Stimulated activated CD8-positive, alpha-beta memory T cell treated with anti-CD3 and anti-CD28 coated beads, Interleukin-4, amount 100 ng/mL, for 48 hours (primary cell): ENCODE data around the gene GAN.
"Not testable (repeated sequence)": the region's sequence is repeated elsewhere in the genome, so short reads cannot be mapped to it uniquely, and the experiment has no call there.

Experiments
- DNase-seq: peaks from one replicate; pipeline ENCODE4 v3.0.0-alpha.2; 2020

GAN gene

DNA sequence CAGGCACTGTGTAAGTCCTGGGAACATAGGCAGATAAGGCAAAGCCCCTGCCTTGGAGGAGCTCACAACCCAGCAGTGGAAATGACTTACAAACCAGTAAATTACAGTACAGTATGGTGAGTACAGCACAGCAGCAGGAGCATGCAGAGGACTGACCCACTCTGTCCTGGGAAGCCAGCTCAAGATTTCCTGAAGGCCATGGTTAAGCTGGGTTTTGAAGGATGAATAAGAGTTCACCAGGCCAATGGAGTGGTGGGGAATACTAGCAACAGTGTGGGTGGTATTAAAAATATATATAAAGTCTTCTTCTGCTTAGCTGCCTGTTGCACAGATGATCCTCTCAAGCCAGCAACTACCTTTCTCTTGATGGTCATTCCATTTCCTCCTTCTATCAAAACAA, 3.0 kb upstream of the GAN start:
- DNase-seq: no peak

DNA sequence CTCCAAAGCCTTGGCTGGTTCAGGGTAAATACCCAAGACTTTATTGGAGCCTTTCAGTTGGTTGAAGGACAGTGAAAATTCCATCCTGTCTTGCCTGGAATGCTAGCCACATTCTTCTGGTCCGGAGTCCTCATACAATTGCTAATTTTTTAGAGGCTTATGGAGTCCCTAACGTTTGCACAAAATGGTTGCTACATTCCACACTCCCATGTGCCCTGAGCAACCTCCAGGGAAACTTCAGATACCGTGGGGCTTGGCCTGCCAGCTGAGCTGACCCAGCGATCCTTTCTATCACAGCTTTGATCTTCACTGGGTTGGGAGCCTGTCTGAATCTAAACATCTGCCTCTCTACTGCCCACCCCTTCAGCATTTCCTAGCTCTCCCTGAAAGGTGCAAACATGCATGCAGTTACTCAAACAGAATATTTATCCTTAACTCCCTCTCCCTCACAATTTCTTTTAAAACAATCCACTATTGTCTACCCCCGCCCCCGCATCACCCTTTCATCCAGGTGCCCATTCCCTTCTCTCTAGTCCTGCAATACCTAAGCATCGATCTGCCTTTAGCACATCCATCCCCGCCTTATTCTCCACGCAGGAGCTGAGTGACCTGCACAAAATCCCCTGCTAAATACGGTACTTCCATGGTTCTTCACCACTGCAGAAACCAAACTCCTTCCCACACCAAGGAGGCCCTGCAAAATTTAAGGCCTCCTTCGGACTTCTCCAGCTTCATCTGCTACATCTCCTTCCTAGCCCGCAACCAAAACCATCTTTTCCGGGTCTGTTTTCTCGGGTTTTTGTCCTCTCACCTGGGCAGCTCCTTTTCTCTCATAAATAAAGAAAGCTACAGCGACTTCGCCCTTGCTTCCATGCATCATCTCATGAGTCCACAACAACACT, 810 bp upstream of the GAN start:
- no peak for DNase-seq

DNA sequence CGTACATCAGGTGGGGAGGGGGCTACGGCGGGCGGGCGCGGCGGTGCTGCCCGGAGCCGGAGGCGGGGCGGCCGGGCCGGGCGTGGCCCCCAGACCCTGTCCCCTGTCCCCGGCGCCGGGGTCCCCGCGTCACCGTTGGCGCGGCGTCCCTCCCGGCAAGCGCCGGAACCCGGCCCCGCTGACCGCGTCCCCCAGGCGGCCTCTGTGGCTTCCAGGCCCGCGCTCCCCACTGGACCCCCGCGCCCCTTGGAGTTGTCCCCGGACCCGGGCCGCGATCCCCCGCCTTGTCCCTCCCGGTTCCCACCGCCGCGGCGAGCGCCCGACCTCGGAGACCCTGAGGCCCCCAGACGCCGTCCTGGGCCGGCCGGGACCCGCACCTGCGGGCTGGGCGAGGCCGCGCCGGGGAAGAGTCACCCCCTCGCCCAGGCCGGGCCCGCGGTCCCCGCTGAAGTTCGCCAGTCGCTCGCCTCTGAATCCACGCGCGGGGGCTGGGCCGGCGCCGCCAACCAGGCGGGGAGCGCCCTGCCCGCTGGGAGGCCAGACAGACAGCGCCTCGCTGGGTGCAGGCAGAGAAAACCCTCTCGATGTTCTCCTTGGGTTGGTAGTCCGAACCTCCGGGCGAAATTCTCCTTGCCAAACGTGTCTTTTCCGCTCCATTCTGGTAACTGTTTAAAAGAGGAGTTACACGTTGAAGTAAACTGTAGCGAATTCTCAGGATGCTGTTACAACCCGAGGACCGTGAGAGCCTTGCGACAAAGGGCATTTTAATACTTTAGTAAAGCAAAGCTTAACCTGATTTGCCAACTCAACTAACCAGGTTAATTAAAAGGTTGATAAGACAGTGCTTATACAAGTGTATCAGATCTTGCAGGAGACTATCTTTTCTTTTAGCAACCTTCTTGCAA, 761 bp downstream of the GAN start:
- peak; percentile 64 for DNase-seq

DNA sequence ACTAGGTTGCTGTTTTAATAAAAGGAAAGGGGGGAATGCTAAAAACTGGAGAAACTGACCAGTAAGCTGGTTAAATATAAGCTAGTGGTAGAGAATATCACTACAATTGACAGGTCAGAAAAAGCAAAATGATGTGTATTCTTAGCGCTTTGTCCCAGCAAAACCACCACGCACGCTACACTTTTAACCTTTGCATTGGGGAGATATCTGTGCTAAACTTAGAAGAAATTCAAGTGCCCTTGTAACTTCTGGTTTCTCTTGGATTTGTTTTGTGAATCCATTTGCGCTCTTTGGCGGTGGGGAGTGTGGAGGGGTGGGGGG, 1.4 kb downstream of the GAN start:
- DNase-seq: no peak

DNA sequence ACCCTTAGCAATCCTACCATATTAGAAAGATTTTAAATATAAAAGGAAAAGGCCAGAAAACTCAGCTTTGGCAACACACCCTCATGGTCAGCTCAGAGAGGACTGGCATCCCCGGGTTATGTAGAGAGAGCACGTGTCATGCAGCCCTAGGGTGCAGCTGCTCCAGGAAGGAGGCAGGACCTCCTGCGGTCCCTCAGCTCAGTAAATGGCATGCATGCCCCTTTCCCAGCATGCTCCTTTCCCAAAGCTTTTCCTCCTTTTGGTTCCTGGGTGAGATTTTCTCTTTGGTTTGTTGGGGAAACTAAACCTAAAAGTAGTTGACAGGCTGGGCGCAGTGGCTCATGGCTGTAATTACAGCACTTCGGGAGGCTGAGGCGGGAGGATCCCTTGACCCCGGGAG, 3.9 kb downstream of the GAN start:
- no peak for DNase-seq

DNA sequence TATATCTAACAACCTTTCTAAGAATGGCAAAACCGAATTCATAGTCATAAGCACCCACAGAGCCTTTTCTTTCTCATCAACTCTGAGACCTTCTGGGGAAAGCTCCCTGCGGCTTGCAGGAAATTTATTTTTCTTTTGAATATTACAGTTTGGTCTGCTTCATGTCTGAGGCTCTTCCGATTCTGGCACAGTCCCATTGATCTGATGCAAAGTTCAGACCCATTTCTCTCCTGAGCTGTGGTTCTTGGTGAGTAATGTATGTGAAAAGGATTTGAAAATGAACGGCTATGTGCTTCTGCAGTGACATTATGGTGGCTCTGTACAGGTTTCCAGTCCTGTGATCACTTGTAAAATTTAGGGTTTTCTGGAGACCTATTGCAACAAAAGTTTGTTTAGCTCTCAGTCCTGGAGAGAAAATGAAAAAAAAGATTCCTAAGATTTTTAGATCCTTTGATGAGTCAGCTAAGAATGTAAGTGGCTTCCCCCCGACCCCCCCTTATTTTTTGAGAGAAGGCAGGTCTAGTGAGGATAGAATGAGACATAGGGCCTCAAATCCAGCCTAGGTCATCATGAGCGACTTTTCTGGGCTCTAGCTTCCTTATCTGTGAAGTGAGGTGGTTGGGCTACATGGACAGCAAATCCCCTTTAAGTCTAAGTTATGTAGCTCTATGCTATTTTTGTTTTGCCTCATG, 4.6 kb downstream of the GAN start:
- no peak for DNase-seq

DNA sequence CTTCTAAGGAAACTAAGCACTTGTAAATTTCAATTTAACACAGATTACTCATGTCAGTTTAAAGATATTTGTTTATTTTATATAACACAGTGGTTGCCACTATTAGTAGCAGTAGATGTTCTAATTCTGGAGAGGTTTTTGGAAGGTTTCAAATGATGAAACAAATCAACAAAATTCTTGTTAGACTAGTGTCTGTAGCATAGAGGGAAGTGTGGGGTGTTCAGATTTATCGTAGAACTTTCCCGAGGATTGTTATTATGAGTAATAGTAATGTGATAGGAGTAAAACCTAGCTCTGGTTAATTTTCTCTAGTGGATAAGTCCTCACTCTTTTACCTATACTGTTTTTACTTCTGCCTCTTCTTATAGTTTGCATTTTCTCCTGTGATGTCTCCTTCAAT, 6.3 kb downstream of the GAN start:
- no peak for DNase-seq

DNA sequence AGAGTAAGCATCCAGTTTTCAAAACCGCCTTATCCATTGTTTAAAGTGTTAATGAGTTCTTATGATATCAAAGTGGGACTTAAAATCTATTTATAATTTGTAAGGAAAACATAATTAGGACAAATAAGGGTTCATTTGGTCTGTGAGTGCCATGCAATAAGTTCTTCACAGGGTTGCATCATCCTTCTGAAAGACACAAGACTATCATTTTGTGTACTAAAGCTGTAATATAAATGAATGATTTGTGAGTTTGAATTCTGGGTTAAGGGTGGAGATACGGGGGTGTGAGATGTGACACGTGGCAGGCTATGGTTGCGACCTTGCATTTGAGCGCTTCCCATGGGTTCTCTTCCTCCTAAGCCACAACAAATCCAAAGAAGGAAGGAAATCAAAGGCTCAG, 6.8 kb downstream of the GAN start:
- DNase-seq: no peak

DNA sequence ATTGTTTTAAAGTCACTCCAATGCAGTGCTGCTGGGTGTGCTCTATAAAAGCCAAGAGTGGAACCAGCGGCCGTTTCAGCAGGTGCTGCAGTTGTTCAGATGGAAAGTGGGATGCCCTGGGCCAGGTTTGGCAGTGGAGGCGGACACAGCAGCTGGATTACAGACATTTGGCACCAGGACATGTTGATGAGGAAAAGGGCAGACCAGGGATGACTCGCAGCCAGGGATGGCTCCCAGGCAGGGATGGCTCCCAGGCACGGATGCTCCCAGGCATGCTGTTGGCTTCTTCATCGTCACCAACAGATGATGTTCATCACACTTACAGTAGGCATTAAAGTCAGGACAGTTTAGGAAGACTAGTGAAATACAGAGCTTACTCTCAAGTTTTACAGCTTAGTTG, 10.0 kb downstream of the GAN start:
- DNase-seq: no peak

DNA sequence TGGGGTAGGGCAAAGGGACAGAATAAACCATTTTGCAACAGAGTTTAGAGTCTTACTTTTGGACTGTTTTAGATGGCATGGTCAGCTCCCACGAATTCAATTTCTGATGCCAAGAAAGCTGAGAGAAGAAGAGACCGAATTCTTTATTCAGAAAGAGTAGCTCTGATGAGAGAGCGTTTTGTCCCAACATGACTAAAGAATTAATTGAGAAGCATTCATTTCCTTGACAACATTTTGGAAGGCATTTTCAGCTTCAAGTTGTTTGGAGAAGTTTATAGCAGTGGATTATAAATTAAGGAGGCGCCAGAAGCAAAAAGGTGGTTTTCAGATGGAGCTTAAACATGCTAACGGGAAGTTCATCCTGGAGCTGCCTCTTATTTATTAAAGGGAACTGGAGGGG, 12.2 kb downstream of the GAN start:
- DNase-seq: no peak

DNA sequence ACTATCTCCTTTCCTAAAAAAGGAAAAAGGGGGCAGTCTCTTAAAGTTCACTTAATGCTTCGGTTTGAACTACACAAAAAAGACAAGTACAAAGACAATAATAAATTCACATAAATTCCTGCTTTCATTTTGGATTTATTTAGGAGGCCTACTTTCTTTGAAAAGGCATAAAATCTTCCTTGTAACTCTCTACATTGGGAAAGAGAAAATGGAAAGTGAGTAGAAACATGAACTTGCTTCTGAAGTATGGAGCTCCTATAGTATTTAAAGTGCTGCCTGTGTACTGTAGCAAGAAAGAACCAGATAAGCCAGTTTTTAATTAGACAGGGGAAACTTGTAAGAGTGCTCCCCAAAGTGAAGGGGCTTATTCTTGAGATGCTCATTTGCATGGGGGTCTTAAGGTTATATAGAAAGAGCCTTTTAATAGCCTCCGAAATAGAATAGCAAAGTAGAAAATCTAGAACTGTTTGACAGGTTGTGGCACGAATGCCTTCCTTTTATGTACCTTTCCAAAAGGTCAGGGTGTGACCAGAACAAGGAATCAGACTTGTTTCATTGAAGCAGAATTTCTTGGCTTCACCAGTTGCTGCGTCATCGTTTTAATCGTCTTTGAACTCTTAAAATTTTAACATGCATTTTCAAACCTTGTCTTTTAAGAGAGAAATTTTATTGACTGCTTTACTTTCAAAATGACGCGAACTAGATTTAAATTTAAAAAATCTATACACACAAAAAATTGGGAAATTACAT, 12.9 kb downstream of the GAN start:
- no peak for DNase-seq

DNA sequence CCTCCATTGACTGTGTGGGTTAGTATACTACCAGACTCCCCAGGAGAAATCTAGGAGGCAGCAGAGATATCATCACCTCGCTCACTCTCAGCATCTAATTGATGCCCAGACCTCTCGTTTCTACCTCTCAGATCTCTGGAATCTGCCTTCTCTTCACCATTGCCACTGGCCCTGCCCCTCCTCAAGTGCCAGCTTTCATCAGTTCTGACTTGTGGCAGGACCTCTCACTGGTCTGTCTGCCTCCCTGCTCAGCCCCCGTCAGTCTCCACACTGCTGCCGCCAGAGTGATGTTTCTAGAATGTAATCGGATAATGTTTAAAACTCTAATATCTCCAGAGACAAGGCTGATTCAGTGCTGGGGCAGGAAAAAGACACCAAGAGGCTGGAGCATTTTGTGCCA, 15.2 kb downstream of the GAN start:
- no peak for DNase-seq

DNA sequence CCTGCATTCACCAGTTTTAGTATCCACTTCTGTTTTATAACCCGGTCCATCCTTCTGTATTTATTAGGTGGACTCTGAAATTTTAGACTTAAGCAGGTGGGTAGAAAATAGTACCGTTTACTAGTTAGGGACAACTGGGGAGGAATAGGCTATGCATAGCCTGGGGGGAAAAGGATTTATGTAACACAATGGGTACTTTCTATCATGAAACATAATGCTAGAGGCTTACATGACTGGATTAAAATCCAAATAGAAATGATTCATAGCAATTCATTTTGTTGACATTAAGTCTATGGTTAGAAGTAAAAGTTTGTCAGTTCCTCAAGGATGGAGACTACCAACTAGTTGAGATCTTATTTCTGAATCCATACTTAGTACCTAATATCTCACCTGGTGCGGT, 18.6 kb downstream of the GAN start:
- no peak for DNase-seq

DNA sequence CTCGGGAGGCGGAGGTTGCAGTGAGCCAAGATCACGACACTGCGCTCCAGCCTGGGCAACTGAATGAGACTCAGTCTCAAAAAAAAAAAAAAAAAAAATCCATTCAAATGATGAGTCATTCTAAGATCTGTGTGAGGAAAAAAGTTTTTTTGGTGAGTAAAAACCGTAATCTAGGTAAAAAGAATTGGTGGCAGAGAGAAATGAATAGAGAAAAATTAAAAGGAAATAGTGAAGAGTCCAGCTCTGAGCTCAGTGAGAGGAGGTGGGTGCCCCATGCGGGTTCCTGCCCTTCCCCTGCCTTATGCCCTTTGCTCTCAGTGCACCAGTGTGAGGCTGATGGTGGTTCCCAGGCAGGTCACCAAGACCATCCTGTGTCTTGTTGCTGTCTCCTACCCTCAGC, 20.9 kb downstream of the GAN start:
- peak; percentile 52 for DNase-seq

DNA sequence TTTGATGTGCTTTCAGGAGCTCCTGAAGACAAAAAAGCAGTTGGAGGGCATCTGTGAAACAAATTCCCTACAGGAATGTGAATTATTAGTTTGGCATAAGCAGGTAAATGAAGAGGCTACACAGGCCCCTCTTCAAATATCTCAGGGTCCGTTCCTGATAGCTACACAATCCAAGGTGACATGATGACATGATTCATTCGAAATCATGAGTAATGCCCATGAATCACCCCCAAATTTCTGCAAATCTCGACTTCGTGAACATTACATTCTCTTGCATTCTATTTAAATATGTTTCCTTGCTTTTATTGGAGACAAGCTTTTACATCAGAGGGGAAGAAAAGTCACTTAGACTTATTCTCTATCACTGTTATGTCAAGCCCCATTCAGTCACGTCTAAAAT, 22.3 kb downstream of the GAN start:
- no peak for DNase-seq

DNA sequence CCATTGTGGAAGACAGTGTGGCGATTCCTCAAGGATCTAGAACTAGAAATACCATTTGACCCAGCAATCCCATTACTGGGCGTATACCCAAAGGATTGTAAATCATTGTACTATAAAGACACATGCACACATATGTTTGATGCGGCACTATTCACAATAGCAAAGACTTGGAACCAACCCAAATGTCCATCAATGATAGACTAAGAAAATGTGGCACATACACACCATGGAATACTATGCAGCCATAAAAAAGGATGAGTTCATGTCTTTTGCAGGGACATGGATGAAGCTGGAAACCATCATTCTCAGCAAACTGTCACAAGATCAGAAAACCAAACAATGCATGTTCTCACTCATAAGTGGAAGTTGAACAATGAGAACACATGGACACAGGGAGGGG, 30.4 kb downstream of the GAN start:
- DNase-seq: not testable (repeated sequence)

DNA sequence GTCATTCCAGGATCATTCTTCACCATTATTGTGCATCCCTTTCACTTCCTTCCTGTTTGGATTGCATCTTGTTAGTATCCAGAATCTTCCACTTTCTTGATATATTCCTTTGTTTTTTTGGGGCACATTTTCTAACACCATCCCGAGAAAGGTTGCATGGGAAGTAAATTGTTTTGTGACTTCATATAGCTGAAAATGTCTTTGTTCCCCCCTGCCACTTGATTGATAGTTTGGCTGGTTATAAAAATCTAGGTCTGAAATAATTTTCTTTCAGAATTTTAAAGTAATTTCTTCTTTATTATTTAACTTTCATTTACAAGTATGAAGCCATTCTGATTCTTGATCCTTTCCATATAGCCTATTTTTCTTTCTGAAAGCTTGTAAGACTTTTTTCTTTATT, 32.7 kb downstream of the GAN start:
- DNase-seq: no peak

DNA sequence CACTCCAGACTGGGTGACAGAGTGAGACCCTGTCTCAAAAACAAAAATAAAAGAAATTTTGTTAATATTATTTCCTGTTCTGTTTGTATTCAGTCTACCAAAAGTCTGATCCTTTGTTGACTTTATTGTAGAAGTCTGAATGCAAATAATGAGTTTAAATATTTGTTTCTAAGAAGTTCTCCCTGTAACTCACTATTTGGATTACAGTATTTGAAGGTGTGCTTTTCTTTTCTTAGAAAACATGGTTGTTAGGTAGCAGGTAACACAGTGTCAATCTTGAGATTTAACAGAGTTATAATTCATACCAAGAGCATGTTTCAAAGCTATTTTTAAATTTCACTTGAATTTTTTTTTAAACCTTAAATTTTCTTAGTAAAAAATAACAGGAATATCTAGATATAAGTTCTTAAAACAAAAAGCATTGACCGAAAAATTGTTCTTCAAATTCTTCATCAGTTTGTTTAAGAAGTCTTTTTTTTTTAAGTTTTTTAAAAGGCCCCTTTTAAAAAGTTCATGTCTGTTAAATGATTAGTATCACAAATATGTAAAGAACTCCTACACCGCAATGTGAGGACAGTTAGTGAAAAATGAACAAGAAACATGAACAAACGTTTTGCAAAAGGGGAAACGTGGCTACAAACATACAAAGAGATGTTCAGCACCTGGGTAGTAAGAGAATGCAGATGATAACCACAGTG, 35.0 kb downstream of the GAN start:
- no peak for DNase-seq

DNA sequence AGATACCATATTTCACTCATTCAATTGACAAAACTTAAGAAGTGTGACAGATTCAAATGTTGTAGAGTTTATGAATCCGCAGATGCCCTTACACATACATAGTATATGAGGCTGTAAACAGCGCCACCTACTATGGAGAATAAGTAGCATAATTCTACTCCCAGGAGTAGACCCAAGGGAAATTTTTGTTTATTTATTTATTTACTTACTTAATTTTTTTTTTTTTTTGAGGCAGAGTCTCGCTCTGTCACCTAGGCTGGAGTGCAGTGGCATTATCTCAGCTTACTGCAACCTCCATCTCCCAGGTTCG, 35.5 kb downstream of the GAN start:
- DNase-seq: no peak

DNA sequence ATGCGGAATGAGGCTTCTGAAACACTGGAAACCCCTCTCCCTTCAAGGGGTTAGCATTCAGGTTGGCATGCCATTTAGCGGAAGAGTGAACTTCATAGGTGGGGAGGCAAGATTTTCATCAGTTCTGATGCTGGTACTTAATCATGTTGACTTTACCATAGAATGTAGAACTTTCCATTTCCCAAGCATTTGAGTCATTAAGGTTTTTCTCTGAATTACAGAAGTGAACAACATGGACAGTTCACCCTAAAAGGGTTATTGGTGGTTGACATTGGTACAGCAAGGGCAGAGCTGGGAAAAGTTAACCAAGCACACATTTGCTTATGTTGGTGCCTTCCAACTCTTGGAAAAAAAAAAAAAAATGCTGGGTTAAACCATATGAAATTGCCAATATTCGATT, 39.1 kb downstream of the GAN start:
- DNase-seq: no peak

DNA sequence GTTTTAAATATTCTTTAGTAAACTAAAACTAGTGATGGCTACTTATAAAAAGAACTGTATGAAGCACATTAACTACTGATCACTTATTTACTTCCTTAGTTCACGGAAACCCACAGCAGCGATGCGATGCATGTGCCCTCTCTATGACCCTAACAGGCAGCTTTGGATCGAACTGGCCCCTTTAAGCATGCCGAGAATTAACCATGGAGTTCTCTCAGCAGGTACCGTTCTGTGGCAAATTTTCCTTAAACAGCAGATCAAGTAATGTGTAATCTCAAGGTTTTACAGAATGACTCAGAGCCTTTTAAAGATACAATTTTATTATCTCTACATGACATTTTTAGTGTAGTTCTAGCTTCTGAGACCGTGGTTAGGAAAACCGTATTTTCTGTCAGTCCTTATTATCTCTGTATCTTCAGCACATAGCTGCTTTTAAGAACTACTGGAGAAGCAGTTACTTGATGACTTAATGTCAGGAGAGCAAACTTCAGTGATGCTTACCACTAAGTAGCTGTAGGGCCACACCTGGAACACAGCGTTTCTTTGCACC, 43.0 kb downstream of the GAN start:
- DNase-seq: no peak

DNA sequence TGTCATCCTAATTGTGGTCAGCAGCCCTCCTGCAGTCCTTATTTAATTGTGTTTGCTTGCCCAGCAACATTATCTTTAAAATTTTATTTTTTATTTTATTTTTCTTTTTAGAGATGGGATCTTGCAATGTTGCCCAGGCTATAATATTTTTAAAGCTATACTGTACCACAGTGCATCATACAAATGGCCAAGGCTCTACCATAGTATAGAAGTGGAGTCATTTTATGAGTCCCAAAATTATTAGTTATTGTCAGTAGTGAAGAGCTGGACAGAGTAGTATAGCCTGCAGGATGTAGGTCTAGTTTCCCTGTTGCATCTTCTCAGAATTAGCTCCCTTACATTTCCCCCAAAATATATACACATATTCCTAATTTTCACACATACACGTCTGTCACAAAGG, 44.1 kb downstream of the GAN start:
- DNase-seq: no peak
